Endothelial cell of umbilical vein (primary cell): ENCODE data around the gene MYOZ3. TPM values are rescaled to one million over a fixed set of nuclear protein-coding genes. Genes with fewer than 3 reads are reported as not detected.

Experiments used
- BruUV-seq: library from RNA; stranded (reverse); fragments of 400-500 nt; replicated peaks from 2 replicates; lab custom pipeline; 2021; lab: Mats Ljungman, UMichigan
- CTCF ChIA-PET: fragments of 300-600, 350-600 bp; sonication (Branson Sonifier 250); formaldehyde crosslinking; loops from one replicate; lab custom pipeline; 2021; ENCODE audit warnings: antibody characterized with exemption, inconsistent platforms; lab: Charles Lee
- POLR2A ChIA-PET: fragments of 300-600, 350-600 bp; sonication (Branson Sonifier 250); formaldehyde crosslinking; loops from one replicate; lab custom pipeline; 2021; ENCODE audit warnings: antibody characterized with exemption, inconsistent platforms; lab: Charles Lee
- DNase-seq: peaks from one replicate; pipeline ENCODE4 v3.0.0-alpha.2; 2011; ENCODE audit warnings: low read depth, low spot score
- FAIRE-seq: peaks from 2 replicates; lab custom pipeline; 2011; peaks lifted over from hg19 to GRCh38; lab: Jason Lieb, UNC
- H2AFZ ChIP-seq: 2 replicates; pipeline ENCODE4 v1.6.0; 2012; ENCODE audit warnings: low read depth, low read length, control low read depth, inconsistent platforms
- H3K27ac ChIP-seq: 2 replicates; pipeline ENCODE4 v1.5.1; 2011; ENCODE audit warnings: low read depth, mild to moderate bottlenecking, control low read depth, low read length, moderate library complexity; ENCODE audit not compliant: insufficient read depth
- H3K27me3 ChIP-seq, 2 experiments: 2 replicates each; pipeline versions ENCODE4 v1.6.0 to v1.6.1; 2011; ENCODE audit warnings: low read length in 2 of 2, mixed read lengths in 1 of 2; ENCODE audit not compliant: control insufficient read depth in 2 of 2, insufficient read depth in 2 of 2
- H3K36me3 ChIP-seq, 2 experiments: 2 replicates in 1 of 2; 3 replicates in 1 of 2; pipeline ENCODE4 v1.5.1; 2011; ENCODE audit warnings: low read length in 2 of 2, mild to moderate bottlenecking in 1 of 2, moderate library complexity in 1 of 2; ENCODE audit not compliant: control insufficient read depth in 2 of 2, insufficient read depth in 2 of 2; ENCODE audit errors: extremely low read depth in 1 of 2
- H3K4me1 ChIP-seq: 3 replicates; pipeline ENCODE4 v1.5.1; 2011; ENCODE audit warnings: mild to moderate bottlenecking, low read length; ENCODE audit not compliant: control insufficient read depth, insufficient read depth; ENCODE audit errors: extremely low read depth
- H3K4me2 ChIP-seq: 2 replicates; pipeline ENCODE4 v1.6.1; 2011; ENCODE audit warnings: low read length, control low read depth, mixed read lengths; ENCODE audit not compliant: insufficient read depth
- H3K4me3 ChIP-seq, 3 experiments: fragments of 200-600 bp in 1 of 3; sonication (generic), shearing (Covaris generic) in 1 of 3; replicated peaks in 1 of 3; 2 replicates each; pipeline ENCODE4 v1.5.1; 2011 to 2016; ENCODE audit warnings: control low read depth in 3 of 3, low read length in 3 of 3, mild to moderate bottlenecking in 2 of 3, inconsistent platforms in 1 of 3, low read depth in 1 of 3, moderate library complexity in 1 of 3; ENCODE audit not compliant: insufficient read depth in 1 of 3
- H3K79me2 ChIP-seq: 2 replicates; pipeline ENCODE4 v1.6.0; 2012; ENCODE audit warnings: low read length, inconsistent platforms; ENCODE audit not compliant: control insufficient read depth, insufficient read depth
- H3K9ac ChIP-seq: replicated peaks from 2 replicates; pipeline ENCODE3; 2011; ENCODE audit warnings: low read length, control low read depth; ENCODE audit not compliant: insufficient read depth; ENCODE audit errors: extremely low read depth
- H3K9me1 ChIP-seq: replicated peaks from 3 replicates; pipeline ENCODE4 v1.6.0; 2011; ENCODE audit warnings: mild to moderate bottlenecking, low read length; ENCODE audit not compliant: control insufficient read depth, insufficient read depth; ENCODE audit errors: extremely low read depth
- H3K9me3 ChIP-seq: replicated peaks from 2 replicates; pipeline ENCODE4 v1.5.1; 2012; ENCODE audit warnings: low read length, inconsistent platforms; ENCODE audit not compliant: control insufficient read depth, insufficient read depth
- H4K20me1 ChIP-seq: replicated peaks from 2 replicates; pipeline ENCODE3; 2011; ENCODE audit warnings: mild to moderate bottlenecking, low read length; ENCODE audit not compliant: control insufficient read depth, insufficient read depth; ENCODE audit errors: extremely low read depth
- EZH2 ChIP-seq: IDR thresholded peaks from 2 replicates; pipeline ENCODE4 v1.6.1; 2012; ENCODE audit warnings: borderline replicate concordance, low read depth, mild to moderate bottlenecking, moderate library complexity, low read length, inconsistent platforms; ENCODE audit not compliant: severe bottlenecking
- FOS ChIP-seq: IDR thresholded peaks from 2 replicates; pipeline ENCODE4 v1.6.1; 2011; ENCODE audit warnings: mild to moderate bottlenecking, low read length, moderate library complexity, borderline replicate concordance; ENCODE audit not compliant: insufficient read depth
- GATA2 ChIP-seq: IDR thresholded peaks from 2 replicates; pipeline ENCODE4 v1.7.0; 2011; ENCODE audit warnings: low read depth, mild to moderate bottlenecking, moderate library complexity, mixed read lengths, low read length; ENCODE audit not compliant: insufficient read length, insufficient read depth
- JUN ChIP-seq: IDR thresholded peaks from 2 replicates; pipeline ENCODE4 v1.6.1; 2011; ENCODE audit warnings: borderline replicate concordance, low read depth; ENCODE audit not compliant: insufficient read length, insufficient read depth
- MYC ChIP-seq: IDR thresholded peaks from one replicate; pipeline ENCODE4 v1.6.1; 2011; ENCODE audit warnings: mild to moderate bottlenecking, low read depth, low read length
- POLR2A ChIP-seq: IDR thresholded peaks from 2 replicates; pipeline ENCODE4 v1.6.1; 2012; ENCODE audit warnings: low read depth, mild to moderate bottlenecking, control low read depth, low read length
- POLR2AphosphoS5 ChIP-seq: IDR thresholded peaks from 2 replicates; pipeline ENCODE4 v1.6.1; 2012; ENCODE audit warnings: low read depth, mild to moderate bottlenecking, control low read depth, low read length, moderate library complexity; ENCODE audit not compliant: insufficient read depth
- dilution Hi-C: fragments of 300-500 bp; cut with MboI; formaldehyde crosslinking; loops from one replicate; pipeline ENCODE4 v1.15.0; 2019; ENCODE audit warnings: low sequenced_read_pairs; ENCODE audit not compliant: extremely low pct_ligation_motif_present
- intact Hi-C: fragments of 100-400 bp; cut with micrococcal nuclease; formaldehyde crosslinking; loops from one replicate; pipeline ENCODE4 v1.10.0; 2022
- polyA plus RNA-seq, 4 experiments: library from polyadenylated mRNA; depleted of rRNA in 3 of 4; stranded (reverse) in 3 of 4; unstranded in 1 of 4; fragments of >200 nt; gene quantifications; 2 replicates each; pipeline versions ENCODE4 v1.2.1 to v1.2.3, GENCODE V29; 2011 to 2012; ENCODE audit warnings: missing spikeins in 1 of 4
- total RNA-seq: library from RNA; stranded (reverse); gene quantifications from 2 replicates; pipeline ENCODE4 v1.2.3, GENCODE V29; 2021
- TF ChIP-seq, protein P1 (sequence below): IDR thresholded peaks from 2 replicates; pipeline ENCODE4 v1.6.1; 2011; ENCODE audit not compliant: insufficient read depth, insufficient read length
- TF ChIP-seq, protein P2 (sequence below), 2 donors: IDR thresholded peaks; 1 replicate in 1 of 2; 2 replicates in 1 of 2; pipeline ENCODE4 v1.5.1; 2011; ENCODE audit warnings: low read length in 2 of 2, mild to moderate bottlenecking in 2 of 2, moderate library complexity in 2 of 2, control low read depth in 1 of 2, inconsistent platforms in 1 of 2, low read depth in 1 of 2; ENCODE audit not compliant: insufficient read depth in 1 of 2; ENCODE audit errors: extremely low read depth in 1 of 2

Gene MYOZ3
- total and polyA plus RNA-seq, 2 donors (not counting 3 experiments of a cell fraction or from before 2014, with no cell fraction given), result 0.43 to 1.1 TPM

DNA sequence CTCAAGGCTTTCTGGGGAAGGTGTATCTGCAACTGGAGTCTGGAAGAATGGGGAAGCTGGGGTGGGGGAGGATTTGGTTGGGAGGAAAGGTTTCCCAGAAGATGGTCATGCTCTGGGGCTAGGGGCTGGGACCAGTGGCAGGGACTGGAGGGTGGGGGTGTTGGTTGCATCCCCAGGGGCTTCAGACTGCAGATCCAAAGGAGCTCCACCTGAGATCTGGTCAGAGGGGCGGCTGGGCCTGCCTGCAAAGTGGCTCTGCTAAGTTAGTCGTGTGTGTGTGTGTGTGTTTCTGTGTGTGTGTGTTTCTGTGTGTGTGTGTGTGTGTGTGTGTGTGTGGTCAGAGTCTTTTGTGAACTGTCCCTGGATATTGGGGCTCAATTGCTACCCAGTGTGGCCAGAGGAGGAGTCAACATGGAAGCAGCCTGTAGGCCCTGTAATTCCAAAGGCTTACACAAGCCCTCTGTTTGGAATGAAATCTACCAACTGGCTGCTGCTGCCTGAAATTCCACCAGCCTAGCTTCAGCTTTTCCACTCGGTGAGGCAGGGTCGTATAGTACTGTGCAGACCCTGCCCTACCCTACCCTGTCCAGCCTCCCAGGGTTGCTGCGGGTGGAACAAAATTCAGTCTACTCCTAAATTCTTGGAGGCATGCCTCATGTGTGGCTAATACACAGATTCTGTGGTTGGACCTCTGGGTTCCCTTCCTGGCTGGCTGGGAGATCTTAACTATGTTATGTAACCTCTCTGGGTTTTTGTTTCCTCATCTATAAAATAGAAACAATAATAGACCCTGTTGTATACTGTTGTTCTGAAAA is 33.1 kb upstream of the MYOZ3 start:
- TF ChIP-seq FOS (no peak), JUN (no peak), EZH2 (no peak), MYC (no peak), POLR2AphosphoS5 (no peak), POLR2A (no peak), GATA2 (no peak)
- TF ChIP-seq, protein P1, sequence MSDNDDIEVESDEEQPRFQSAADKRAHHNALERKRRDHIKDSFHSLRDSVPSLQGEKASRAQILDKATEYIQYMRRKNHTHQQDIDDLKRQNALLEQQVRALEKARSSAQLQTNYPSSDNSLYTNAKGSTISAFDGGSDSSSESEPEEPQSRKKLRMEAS, result no peak
- TF ChIP-seq, protein P2, sequence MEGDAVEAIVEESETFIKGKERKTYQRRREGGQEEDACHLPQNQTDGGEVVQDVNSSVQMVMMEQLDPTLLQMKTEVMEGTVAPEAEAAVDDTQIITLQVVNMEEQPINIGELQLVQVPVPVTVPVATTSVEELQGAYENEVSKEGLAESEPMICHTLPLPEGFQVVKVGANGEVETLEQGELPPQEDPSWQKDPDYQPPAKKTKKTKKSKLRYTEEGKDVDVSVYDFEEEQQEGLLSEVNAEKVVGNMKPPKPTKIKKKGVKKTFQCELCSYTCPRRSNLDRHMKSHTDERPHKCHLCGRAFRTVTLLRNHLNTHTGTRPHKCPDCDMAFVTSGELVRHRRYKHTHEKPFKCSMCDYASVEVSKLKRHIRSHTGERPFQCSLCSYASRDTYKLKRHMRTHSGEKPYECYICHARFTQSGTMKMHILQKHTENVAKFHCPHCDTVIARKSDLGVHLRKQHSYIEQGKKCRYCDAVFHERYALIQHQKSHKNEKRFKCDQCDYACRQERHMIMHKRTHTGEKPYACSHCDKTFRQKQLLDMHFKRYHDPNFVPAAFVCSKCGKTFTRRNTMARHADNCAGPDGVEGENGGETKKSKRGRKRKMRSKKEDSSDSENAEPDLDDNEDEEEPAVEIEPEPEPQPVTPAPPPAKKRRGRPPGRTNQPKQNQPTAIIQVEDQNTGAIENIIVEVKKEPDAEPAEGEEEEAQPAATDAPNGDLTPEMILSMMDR (IDR thresholded peaks at IDR 0.05; ENCODE audit: extremely low read depth in 1 of 2, insufficient read depth in 1 of 2, low read depth in 1 of 2, low read length in 2 of 2), result no peak
- BruUV-seq, result no TSS peak
- ChIA-PET POLR2A (no interaction called here), CTCF (interaction anchor here (1.3 to 2.2 kb wide), 3 partner anchors 8 to 28 kb away, joined by 4 to 7 read pairs (median 6); no protein-coding TSS in a partner anchor)
- DNase-seq (no peak), FAIRE-seq (no peak)
- intact Hi-C loops (no loop called here), dilution Hi-C loops (no loop called here)
- peaks cover 0 to 11% of the 10 kb centered on the region in 2 experiments for H3K36me3 ChIP-seq
- no peak overlapping the region for H3K9ac ChIP-seq
- H3K79me2 ChIP-seq, result no peaks in the 10 kb centered on the region
- H3K9me3 ChIP-seq, result no peaks in the 10 kb centered on the region
- no peaks in the 10 kb centered on the region for H3K27me3 ChIP-seq
- H4K20me1 ChIP-seq, result no peaks in the 10 kb centered on the region
- H3K4me1 ChIP-seq, result peaks cover 31% of the 10 kb centered on the region
- H2AFZ ChIP-seq, result no peak overlapping the region
- H3K9me1 ChIP-seq, result no peaks in the 10 kb centered on the region
- no peak overlapping the region for H3K27ac ChIP-seq
- H3K4me3 ChIP-seq, result no peak overlapping the region
- H3K4me2 ChIP-seq, result no peak overlapping the region
